T-helper 2 cell treated with Interferon-gamma antibody and Interleukin-4, amounts not matched to agents 5 μg/mL and 100 μg/mL, for 36 hours (primary cell): ENCODE results near the gene BCR.
"Not testable (repeated sequence)": the region's sequence is repeated elsewhere in the genome, so short reads cannot be mapped to it uniquely, and the experiment has no call there.

Source experiments
- DNase-seq: peaks from one replicate; pipeline ENCODE4 v3.0.0; 2021; ENCODE audit warnings: low spot score
- H3K27ac Mint-ChIP-seq: one replicate; pipeline ENCODE4 v1.8.0; 2021; ENCODE audit warnings: mild to moderate bottlenecking, mixed read lengths
- H3K27me3 Mint-ChIP-seq: one replicate; pipeline ENCODE4 v1.8.0; 2021; ENCODE audit warnings: low read depth, mixed read lengths
- H3K36me3 Mint-ChIP-seq: one replicate; pipeline ENCODE4 v1.8.0; 2021; ENCODE audit warnings: low read depth, mixed read lengths
- H3K4me1 Mint-ChIP-seq: one replicate; pipeline ENCODE4 v1.8.0; 2021; ENCODE audit warnings: low read depth, mixed read lengths
- H3K4me3 Mint-ChIP-seq: one replicate; pipeline ENCODE4 v1.8.0; 2022; ENCODE audit warnings: mild to moderate bottlenecking, moderate library complexity, mixed read lengths
- H3K9me3 Mint-ChIP-seq: one replicate; pipeline ENCODE4 v1.8.0; 2021; ENCODE audit warnings: mixed read lengths

Gene BCR

DNA sequence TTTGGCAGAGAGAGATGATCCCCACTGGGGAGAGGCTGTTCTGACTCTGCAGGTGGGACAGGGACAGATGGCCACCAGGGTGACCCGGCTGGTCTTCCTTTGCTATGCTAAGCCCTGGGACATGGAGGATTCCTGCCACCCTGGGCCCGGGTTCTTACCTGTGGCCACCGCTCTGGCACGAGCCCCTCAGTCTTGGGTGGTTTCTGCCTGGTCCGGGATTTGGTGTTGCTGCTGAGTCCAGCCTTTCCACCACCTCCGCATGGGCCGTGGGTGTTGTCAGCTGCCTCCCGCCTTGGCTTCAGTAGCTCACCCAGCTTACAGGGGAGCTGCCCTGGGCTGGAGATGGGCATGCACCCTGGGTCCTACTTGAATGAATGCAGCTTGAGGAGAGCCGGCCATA is 138.0 kb downstream of the BCR start:
- DNase-seq = not testable (repeated sequence)

GRCh38 chr22:23322497-23323080 is 142.3 kb downstream of the BCR start:
- not testable (repeated sequence) for H3K4me3 Mint-ChIP-seq, H3K4me1 Mint-ChIP-seq, DNase-seq, H3K27me3 Mint-ChIP-seq, H3K36me3 Mint-ChIP-seq, H3K27ac Mint-ChIP-seq, H3K9me3 Mint-ChIP-seq

More for the DNA sequence above, 138.0 kb downstream of the BCR start:
- H3K27me3 Mint-ChIP-seq, H3K9me3 Mint-ChIP-seq, H3K27ac Mint-ChIP-seq, H3K4me3 Mint-ChIP-seq, H3K36me3 Mint-ChIP-seq, H3K4me1 Mint-ChIP-seq: not testable (repeated sequence)

DNA sequence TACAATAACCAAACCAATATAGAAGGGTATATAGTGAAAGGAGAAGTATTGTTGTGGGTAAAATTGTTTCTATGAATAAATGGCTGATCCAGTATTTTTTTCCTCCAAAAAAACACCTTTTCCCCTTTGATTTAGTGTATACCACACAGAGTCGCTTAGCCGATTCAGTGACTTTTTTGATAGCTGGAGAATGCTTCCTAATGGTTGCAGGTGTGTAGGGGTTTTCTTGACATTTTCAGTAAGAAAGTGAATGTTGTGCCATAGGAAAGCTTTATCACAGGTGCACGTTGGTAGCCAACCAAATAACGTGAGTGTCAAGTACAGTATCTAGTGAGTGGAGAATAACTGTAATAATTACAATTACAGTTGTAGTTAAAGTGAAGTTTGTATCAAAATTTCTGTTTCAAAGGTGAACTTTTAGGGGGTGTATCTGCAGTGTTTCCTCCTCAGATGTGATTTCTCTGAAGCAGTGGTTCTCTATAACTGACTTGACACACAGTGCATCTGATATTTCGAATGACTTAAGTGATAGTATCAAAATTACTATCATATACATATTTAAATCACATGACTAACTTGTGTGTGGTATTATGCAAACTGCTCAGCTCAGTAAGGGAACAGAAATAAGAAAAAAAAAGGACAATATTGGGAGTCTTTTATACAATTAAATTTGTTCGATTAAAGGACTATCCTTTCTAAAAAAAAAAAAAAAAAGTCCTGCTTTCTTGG is 143.8 kb downstream of the BCR start:
- H3K27me3 Mint-ChIP-seq, H3K4me3 Mint-ChIP-seq, DNase-seq, H3K36me3 Mint-ChIP-seq, H3K27ac Mint-ChIP-seq, H3K9me3 Mint-ChIP-seq, H3K4me1 Mint-ChIP-seq: not testable (repeated sequence)

- Mint-ChIP-seq H3K27ac (no peak overlapping the region), H3K27me3 (no peaks in the 10 kb centered on the region), H3K4me1 (no peaks in the 10 kb centered on the region), H3K9me3 (no peaks in the 10 kb centered on the region), H3K4me3 (no peak overlapping the region), H3K36me3 (no peaks in the 10 kb centered on the region)
- no peak for DNase-seq
Observed at GRCh38 chr22:23325183-23325582, 144.9 kb downstream of the BCR start.

DNA sequence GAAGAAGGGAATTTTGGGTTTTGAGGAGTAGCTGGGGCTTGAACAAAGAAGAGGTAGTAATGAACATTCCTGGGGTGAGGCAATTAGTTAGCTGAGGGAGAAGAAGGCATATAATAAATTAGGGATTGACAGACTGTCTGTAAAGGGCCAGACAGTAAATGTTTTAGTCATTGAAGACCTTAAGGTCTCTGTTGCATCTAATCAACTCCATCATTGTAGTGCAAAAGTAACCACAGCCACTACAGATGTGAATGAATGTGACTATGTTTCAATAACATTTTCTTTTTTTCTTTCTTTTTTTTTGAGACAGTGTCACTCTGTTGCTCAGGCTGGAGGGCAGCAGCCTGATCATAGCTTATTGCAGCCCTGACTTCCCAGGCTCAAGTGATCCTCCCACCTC is 153.5 kb downstream of the BCR start:
- not testable (repeated sequence) for DNase-seq, H3K9me3 Mint-ChIP-seq, H3K4me1 Mint-ChIP-seq, H3K27ac Mint-ChIP-seq, H3K36me3 Mint-ChIP-seq, H3K27me3 Mint-ChIP-seq, H3K4me3 Mint-ChIP-seq

DNA sequence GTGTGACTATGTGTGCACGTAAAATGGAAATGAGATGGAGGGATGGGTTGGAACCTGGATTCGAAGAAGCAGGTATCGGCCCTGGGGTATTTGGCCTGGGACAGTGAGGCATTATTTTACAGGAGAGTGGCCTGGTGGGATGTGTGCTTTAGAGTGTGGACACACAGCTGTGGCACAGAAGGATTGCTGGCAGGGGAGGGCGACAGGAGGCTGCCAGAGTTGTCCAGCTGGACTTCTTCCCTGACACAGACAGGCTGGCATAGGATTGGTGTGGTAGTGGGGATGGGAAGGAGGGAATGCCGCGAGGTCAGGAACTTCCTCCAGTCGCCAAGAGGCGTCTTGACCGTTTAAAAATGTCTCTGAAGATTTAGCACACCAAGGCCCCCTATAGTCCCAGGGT is 157.4 kb downstream of the BCR start:
- not testable (repeated sequence) for H3K36me3 Mint-ChIP-seq, H3K4me3 Mint-ChIP-seq, H3K27ac Mint-ChIP-seq, H3K4me1 Mint-ChIP-seq, H3K27me3 Mint-ChIP-seq, H3K9me3 Mint-ChIP-seq, DNase-seq

DNA sequence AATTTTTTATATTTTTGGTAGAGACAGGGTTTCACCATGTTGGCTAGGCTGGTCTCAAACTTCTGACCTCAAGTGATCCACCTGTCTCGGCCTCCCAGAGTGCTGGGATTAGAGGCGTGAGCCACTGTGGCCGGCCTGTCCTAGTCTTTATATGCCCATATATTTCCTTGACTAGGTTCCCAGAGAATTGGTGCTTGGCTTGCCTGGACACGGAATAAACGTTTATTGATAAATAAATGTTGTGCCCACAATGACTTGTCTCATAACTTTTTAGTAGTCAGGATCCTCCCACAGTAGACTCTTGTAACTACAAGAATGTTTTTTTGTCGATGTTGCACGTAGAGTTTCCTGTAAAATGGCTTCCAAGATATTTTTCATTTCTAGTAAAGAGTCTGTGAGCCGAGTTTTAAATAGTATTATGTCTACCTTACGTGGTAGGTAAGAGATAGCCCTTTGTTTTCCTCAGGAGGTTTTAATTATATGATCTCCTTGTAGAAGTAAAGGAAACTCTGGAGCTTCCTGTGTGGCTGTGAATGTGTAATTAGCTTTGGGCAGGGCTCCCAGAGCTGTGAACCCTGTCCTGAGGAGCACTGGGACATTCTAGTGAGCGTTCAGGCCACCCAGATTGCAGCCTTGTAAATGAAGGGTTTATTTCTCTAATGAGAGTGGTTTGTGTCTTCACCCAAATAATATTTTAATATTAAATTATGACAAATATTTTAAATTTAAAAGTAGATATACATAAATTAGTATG is 161.8 kb downstream of the BCR start:
- not testable (repeated sequence) for DNase-seq, H3K9me3 Mint-ChIP-seq, H3K36me3 Mint-ChIP-seq, H3K4me1 Mint-ChIP-seq, H3K4me3 Mint-ChIP-seq, H3K27ac Mint-ChIP-seq, H3K27me3 Mint-ChIP-seq

DNA sequence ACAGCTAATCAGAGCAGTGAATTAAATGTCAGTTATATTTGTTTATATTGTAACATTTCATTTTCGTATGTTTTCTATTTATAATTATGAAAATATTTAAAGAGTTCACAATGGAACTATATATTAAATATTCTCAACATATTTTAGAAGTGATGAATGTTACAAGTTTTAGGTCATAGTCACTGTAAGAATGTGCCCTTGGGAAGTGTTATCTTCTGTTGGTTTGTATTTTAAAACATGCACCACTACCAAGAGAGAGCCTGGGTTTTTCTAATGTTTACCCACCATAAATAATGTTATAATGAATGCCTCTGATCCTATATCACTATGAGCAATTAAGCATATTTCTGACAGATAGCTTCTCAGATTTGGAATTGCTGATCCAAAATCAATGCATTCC is 171.0 kb downstream of the BCR start:
- Mint-ChIP-seq H3K4me3 (no peak overlapping the region), H3K27ac (no peak overlapping the region), H3K27me3 (peaks cover 35% of the 10 kb centered on the region), H3K4me1 (no peaks in the 10 kb centered on the region), H3K36me3 (no peaks in the 10 kb centered on the region), H3K9me3 (no peaks in the 10 kb centered on the region)
- no peak for DNase-seq

DNA sequence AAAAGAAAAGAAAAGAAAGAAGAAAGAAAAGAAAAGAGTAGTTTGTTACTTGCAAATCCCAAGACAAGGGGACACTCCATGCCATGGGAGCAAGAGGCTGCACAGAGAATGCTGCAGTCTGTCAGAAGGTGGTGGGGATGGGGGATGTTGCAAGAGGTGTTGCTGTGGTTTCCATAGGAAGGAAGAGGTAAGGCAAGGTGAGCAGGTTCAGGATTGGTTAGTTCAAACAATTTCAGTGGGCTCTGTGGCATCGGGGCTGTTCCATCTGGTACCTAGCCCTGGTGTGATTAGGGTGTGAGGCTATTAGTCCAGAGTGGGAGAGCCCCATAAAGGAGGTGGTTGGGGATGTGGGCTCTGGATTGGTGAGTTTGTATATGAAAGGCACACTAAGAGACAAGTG is 172.7 kb downstream of the BCR start:
- Mint-ChIP-seq H3K27ac (no peak overlapping the region), H3K4me3 (no peak overlapping the region), H3K4me1 (no peaks in the 10 kb centered on the region), H3K36me3 (no peaks in the 10 kb centered on the region), H3K9me3 (no peaks in the 10 kb centered on the region), H3K27me3 (peaks cover 30% of the 10 kb centered on the region)
- DNase-seq = no peak

- no peak for DNase-seq
- H3K4me1 Mint-ChIP-seq = no peaks in the 10 kb centered on the region
- no peaks in the 10 kb centered on the region for H3K36me3 Mint-ChIP-seq
- H3K27ac Mint-ChIP-seq = no peak overlapping the region
- H3K27me3 Mint-ChIP-seq = peaks cover 24% of the 10 kb centered on the region
- H3K9me3 Mint-ChIP-seq = no peaks in the 10 kb centered on the region
- no peak overlapping the region for H3K4me3 Mint-ChIP-seq
Observed at GRCh38 chr22:23353696-23354095, 173.4 kb downstream of the BCR start.

DNA sequence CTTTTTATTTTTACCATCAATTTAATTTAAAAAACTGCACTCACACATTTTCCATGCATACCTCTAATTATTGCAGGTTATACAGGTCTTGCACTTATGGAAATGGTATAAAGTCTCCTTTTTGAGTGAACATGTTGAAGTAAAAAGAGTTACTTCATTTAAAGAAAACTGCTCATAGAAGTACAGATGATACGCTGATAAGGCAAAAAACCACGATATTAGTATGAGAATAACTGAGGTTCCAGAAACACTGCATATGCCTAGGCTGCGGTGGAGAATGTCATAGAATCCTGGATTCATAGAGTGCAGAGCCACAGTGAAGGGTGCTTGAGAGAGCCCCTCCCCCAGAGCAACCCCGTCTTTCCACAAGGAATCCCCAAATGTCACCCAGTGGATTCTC is 175.8 kb downstream of the BCR start:
- H3K4me1 Mint-ChIP-seq = no peaks in the 10 kb centered on the region
- H3K4me3 Mint-ChIP-seq = no peak overlapping the region
- DNase-seq = no peak
- H3K27ac Mint-ChIP-seq = no peak overlapping the region
- no peaks in the 10 kb centered on the region for H3K9me3 Mint-ChIP-seq
- no peaks in the 10 kb centered on the region for H3K36me3 Mint-ChIP-seq
- H3K27me3 Mint-ChIP-seq = peaks cover 14% of the 10 kb centered on the region

DNA sequence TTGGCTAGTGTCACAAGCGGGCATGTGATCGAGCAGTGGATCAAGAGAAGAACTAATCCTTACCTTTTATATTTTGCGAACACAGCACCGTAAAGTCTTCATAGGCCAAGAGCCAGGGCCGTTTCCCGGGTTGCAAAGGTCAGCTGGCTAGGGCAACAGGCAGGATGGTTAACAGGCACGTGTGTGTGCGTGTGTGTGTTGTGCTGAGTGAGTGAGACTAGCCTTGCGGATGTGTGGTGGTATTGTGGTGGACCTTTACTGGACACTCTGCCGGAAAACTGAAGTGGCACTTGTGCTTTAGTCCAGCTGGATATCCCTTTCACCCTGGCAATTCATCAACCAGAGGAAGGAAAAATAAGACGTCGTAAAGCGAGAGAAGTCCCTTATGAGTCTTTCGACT is 176.7 kb downstream of the BCR start:
- no peaks in the 10 kb centered on the region for H3K36me3 Mint-ChIP-seq
- H3K27ac Mint-ChIP-seq = no peak overlapping the region
- no peak for DNase-seq
- no peaks in the 10 kb centered on the region for H3K4me1 Mint-ChIP-seq
- peaks cover 18% of the 10 kb centered on the region for H3K27me3 Mint-ChIP-seq
- no peaks in the 10 kb centered on the region for H3K9me3 Mint-ChIP-seq
- no peak overlapping the region for H3K4me3 Mint-ChIP-seq

DNA sequence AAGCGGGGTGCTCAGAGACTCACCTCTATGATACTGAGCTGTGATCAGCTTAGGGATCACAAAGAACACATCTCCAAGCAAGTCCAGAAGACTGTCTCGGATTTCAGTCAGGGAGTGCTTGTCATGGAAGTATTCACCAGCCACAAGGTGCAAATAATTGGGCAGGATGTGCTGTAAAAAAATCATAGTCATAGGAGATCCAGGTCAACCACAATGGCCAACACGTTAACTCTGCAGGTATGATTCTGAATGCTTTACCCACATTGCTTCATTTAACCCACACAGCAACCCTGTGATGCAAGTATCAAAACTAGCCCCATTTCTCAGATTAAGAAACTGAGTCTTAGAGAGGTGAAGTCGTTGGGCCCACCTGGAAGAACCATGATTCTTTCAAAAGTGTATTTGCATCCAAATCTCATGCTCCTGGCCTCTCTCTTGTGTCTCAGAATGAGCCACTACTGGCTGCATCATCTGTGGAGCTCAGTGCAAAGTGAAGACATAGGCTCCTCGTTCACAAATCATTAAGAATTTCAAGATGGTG is 179.3 kb downstream of the BCR start:
- no peaks in the 10 kb centered on the region for H3K4me1 Mint-ChIP-seq
- H3K27ac Mint-ChIP-seq = no peak overlapping the region
- H3K9me3 Mint-ChIP-seq = no peaks in the 10 kb centered on the region
- H3K36me3 Mint-ChIP-seq = no peaks in the 10 kb centered on the region
- no peak overlapping the region for H3K4me3 Mint-ChIP-seq
- no peak for DNase-seq
- H3K27me3 Mint-ChIP-seq = peaks cover 7% of the 10 kb centered on the region

- peaks cover 14% of the 10 kb centered on the region for H3K27me3 Mint-ChIP-seq
- H3K4me1 Mint-ChIP-seq = no peaks in the 10 kb centered on the region
- H3K27ac Mint-ChIP-seq = no peak overlapping the region
- H3K9me3 Mint-ChIP-seq = no peaks in the 10 kb centered on the region
- no peak overlapping the region for H3K4me3 Mint-ChIP-seq
- H3K36me3 Mint-ChIP-seq = no peaks in the 10 kb centered on the region
- DNase-seq = no peak
Observed at GRCh38 chr22:23361676-23362075, 181.4 kb downstream of the BCR start.
